ENCODE data around the gene MRPL36.

GRCh38 chr5:1801967-1802295 lies 2.3 kb upstream of the MRPL36 start:
- no peak for TF ChIP-seq TAF1 (IDR thresholded peaks at IDR 0.05; ENCODE audit: low read depth, low read length)
- no peak for TF ChIP-seq POLR2AphosphoS5 (IDR thresholded peaks at IDR 0.05; ENCODE audit: low read depth, low read length)
- TF ChIP-seq POLR2A (IDR thresholded peaks at IDR 0.05; ENCODE audit: low read depth, low read length): no peak
